NCI-H1694 treated with DMSO at 0.1 percent for 48 hours (cell line): ENCODE results near the gene LRRC14B.

ENCODE experiments used
- DNase-seq: peaks from one replicate; lab custom pipeline; 2025; lab: John Stamatoyannopoulos, UW

LRRC14B gene

GRCh38 chr5:174876-175465 lies 16.3 kb upstream of the LRRC14B start:
- no peak for DNase-seq

- DNase-seq: no peak
Observed at GRCh38 chr5:176296-176823, 14.9 kb upstream of the LRRC14B start.

- no peak for DNase-seq
Observed at GRCh38 chr5:178110-178509, 13.2 kb upstream of the LRRC14B start.

- DNase-seq: no peak
Observed at GRCh38 chr5:179401-179800, 11.9 kb upstream of the LRRC14B start.

- no peak for DNase-seq
Observed at GRCh38 chr5:180286-180918, 10.9 kb upstream of the LRRC14B start.

- DNase-seq: no peak
Observed at GRCh38 chr5:181160-181559, 10.1 kb upstream of the LRRC14B start.

GRCh38 chr5:181566-181965 lies 9.7 kb upstream of the LRRC14B start:
- no peak for DNase-seq

- no peak for DNase-seq
Observed at GRCh38 chr5:182126-182525, 9.2 kb upstream of the LRRC14B start.

GRCh38 chr5:184471-184870 lies 6.8 kb upstream of the LRRC14B start:
- DNase-seq: no peak

GRCh38 chr5:185095-186070 lies 5.9 kb upstream of the LRRC14B start:
- DNase-seq: no peak

GRCh38 chr5:186091-187041 lies 4.9 kb upstream of the LRRC14B start:
- DNase-seq: no peak

GRCh38 chr5:187042-187431 lies 4.3 kb upstream of the LRRC14B start:
- no peak for DNase-seq

- no peak for DNase-seq
Observed at GRCh38 chr5:187617-188451, 3.5 kb upstream of the LRRC14B start.

- peak; percentile 89 for DNase-seq
Observed at GRCh38 chr5:188488-189481, 2.5 kb upstream of the LRRC14B start.

- DNase-seq: no peak
Observed at GRCh38 chr5:189486-189885, 1.8 kb upstream of the LRRC14B start.

- DNase-seq: no peak
Observed at GRCh38 chr5:189976-190365, 1.3 kb upstream of the LRRC14B start.

- DNase-seq: no peak
Observed at GRCh38 chr5:190366-191035, 794 bp upstream of the LRRC14B start.

GRCh38 chr5:191949-192690 lies 825 bp downstream of the LRRC14B start:
- no peak for DNase-seq
